Liver (tissue), 9 donors: ENCODE results near the gene SWI5. TPM values are rescaled to one million over a fixed set of nuclear protein-coding genes. Genes with fewer than 3 reads are reported as not detected.

Experiments
- DNase-seq: peaks from one replicate; pipeline ENCODE4 v3.0.0-alpha.2; 2017; ENCODE audit warnings: low spot score
- H3K27ac ChIP-seq, 2 donors: one replicate each; pipeline ENCODE4 v1.7.0; 2013; ENCODE audit warnings: inconsistent platforms in 2 of 2, low read length in 2 of 2, control low read depth in 1 of 2, low read depth in 1 of 2, mild to moderate bottlenecking in 1 of 2
- H3K27me3 ChIP-seq, 4 donors: one replicate each; pipeline versions ENCODE4 v1.6.1 to v1.7.0; 2013; ENCODE audit warnings: low read length in 3 of 4, inconsistent platforms in 1 of 4, mild to moderate bottlenecking in 1 of 4, moderate library complexity in 1 of 4; ENCODE audit not compliant: control insufficient read depth in 4 of 4, insufficient read depth in 4 of 4
- H3K36me3 ChIP-seq, 4 donors: one replicate each; pipeline versions ENCODE4 v1.6.1 to v1.7.0; 2013; ENCODE audit warnings: low read length in 3 of 4, mild to moderate bottlenecking in 3 of 4, low read depth in 1 of 4, moderate library complexity in 1 of 4; ENCODE audit not compliant: control insufficient read depth in 4 of 4, insufficient read depth in 3 of 4
- H3K4me1 ChIP-seq, 4 donors: one replicate each; pipeline versions ENCODE4 v1.6.1 to v1.7.0; 2013; ENCODE audit warnings: low read length in 3 of 4, mild to moderate bottlenecking in 3 of 4, moderate library complexity in 1 of 4; ENCODE audit not compliant: control insufficient read depth in 4 of 4, insufficient read depth in 4 of 4
- H3K4me3 ChIP-seq, 3 donors: one replicate each; pipeline versions ENCODE4 v1.6.1 to v1.7.0; 2013; ENCODE audit warnings: low read length in 3 of 3, control low read depth in 1 of 3, low read depth in 1 of 3, mild to moderate bottlenecking in 1 of 3
- H3K9ac ChIP-seq, 2 donors: one replicate each; pipeline ENCODE4 v1.7.0; 2013; ENCODE audit warnings: low read length in 2 of 2, mild to moderate bottlenecking in 2 of 2, moderate library complexity in 2 of 2, control low read depth in 1 of 2, low read depth in 1 of 2
- H3K9me3 ChIP-seq, 4 donors: one replicate each; pipeline versions ENCODE4 v1.6.1 to v1.7.0; 2013; ENCODE audit warnings: low read length in 3 of 4; ENCODE audit not compliant: control insufficient read depth in 4 of 4
- CTCF ChIP-seq: fragments of 150-350 bp; IDR thresholded peaks from 2 replicates; pipeline ENCODE4 v1.5.1; 2017; ENCODE audit warnings: improper control_type of control experiment, low read depth, low read length; ENCODE audit not compliant: missing input control
- EGR1 ChIP-seq, 2 donors: IDR thresholded peaks; 2 replicates each; pipeline ENCODE4 v1.6.1; 2016 to 2018; ENCODE audit warnings: antibody characterized with exemption in 2 of 2, low read depth in 2 of 2
- FOXA1 ChIP-seq: IDR thresholded peaks from 2 replicates; pipeline ENCODE4 v1.6.1; 2016; ENCODE audit warnings: antibody characterized with exemption
- FOXA2 ChIP-seq: IDR thresholded peaks from 2 replicates; pipeline ENCODE4 v1.6.1; 2016; ENCODE audit warnings: antibody characterized with exemption
- GABPA ChIP-seq, 2 donors: IDR thresholded peaks in 1 of 2; conservative IDR thresholded peaks in 1 of 2; 2 replicates each; pipeline ENCODE4 v1.6.1; 2016; ENCODE audit warnings: antibody characterized with exemption in 2 of 2, mild to moderate bottlenecking in 1 of 2, moderate library complexity in 1 of 2
- HNF4A ChIP-seq, 2 donors: conservative IDR thresholded peaks; 2 replicates each; pipeline ENCODE4 v1.6.1; 2016; ENCODE audit warnings: antibody characterized with exemption in 2 of 2, mild to moderate bottlenecking in 2 of 2
- HNF4G ChIP-seq: IDR thresholded peaks from 2 replicates; pipeline ENCODE4 v1.6.1; 2016; ENCODE audit warnings: antibody characterized with exemption
- NR2F2 ChIP-seq: IDR thresholded peaks from 2 replicates; pipeline ENCODE4 v1.6.1; 2016; ENCODE audit warnings: antibody characterized with exemption
- RAD21 ChIP-seq, 2 donors: IDR thresholded peaks; 2 replicates each; pipeline ENCODE4 v1.6.1; 2016; ENCODE audit warnings: antibody characterized with exemption in 2 of 2, mild to moderate bottlenecking in 2 of 2
- REST ChIP-seq: IDR thresholded peaks from 2 replicates; pipeline ENCODE4 v1.6.1; 2016; ENCODE audit warnings: antibody characterized with exemption, mild to moderate bottlenecking
- RXRA ChIP-seq, 2 donors: IDR thresholded peaks; 2 replicates each; pipeline ENCODE4 v1.6.1; 2017 to 2018; ENCODE audit warnings: antibody characterized with exemption in 2 of 2, mild to moderate bottlenecking in 1 of 2
- SP1 ChIP-seq: IDR thresholded peaks from 2 replicates; pipeline ENCODE4 v1.6.1; 2018; ENCODE audit warnings: antibody characterized with exemption, mild to moderate bottlenecking
- TAF1 ChIP-seq: conservative IDR thresholded peaks from 2 replicates; pipeline ENCODE4 v1.6.1; 2016; ENCODE audit warnings: antibody characterized with exemption, mild to moderate bottlenecking
- YY1 ChIP-seq: IDR thresholded peaks from 2 replicates; pipeline ENCODE4 v1.6.1; 2016; ENCODE audit warnings: antibody characterized with exemption, mild to moderate bottlenecking
- WGBS: extraction: QIAGEN DNeasy Blood & Tissue Kit; methylation state at CpG from one replicate; pipeline ENCODE4 v1.1.7; 2013; 5-methylcytosine and 5-hydroxymethylcytosine counted together
- polyA plus RNA-seq, 2 donors: library from polyadenylated mRNA; stranded (reverse) in 1 of 2; unstranded in 1 of 2; fragments of 200-250 nt in 1 of 2; fragments of >200 nt in 1 of 2; fragmentation: Nextera tagmentation in 1 of 2; extraction: Ambion mirVana in 1 of 2; gene quantifications; one replicate each; pipeline versions ENCODE4 v1.2.1 to v1.2.3, GENCODE V29; 2013 to 2015
- total RNA-seq, 2 donors: library from RNA; depleted of rRNA; stranded (reverse); fragments of >200 nt; gene quantifications; one replicate each; pipeline ENCODE4 v1.2.3, GENCODE V29; 2014
- TF ChIP-seq, protein P1 (sequence below): IDR thresholded peaks from 2 replicates; pipeline ENCODE4 v1.6.1; 2016; ENCODE audit warnings: antibody characterized with exemption
- TF ChIP-seq, protein P2 (sequence below): IDR thresholded peaks from 2 replicates; pipeline ENCODE4 v1.6.1; 2016; ENCODE audit warnings: antibody characterized with exemption
- TF ChIP-seq, protein P3 (sequence below): IDR thresholded peaks from 2 replicates; pipeline ENCODE4 v1.6.1; 2016; ENCODE audit warnings: antibody characterized with exemption
- donor health status: healthy.
- donor health status: healthy.
- donor health status: healthy.
- donor health status: healthy.
- donor health status: healthy.

The SWI5 gene
- total and polyA plus RNA-seq, 4 donors: 10.7 to 34.0 (median 16.2) TPM

GRCh38 chr9:128244837-128245231 is 31.2 kb upstream of the SWI5 start:
- Histone ChIP-seq H3K4me1 (peaks cover 0 to 5% (median under 1%) of the 10 kb centered on the region in 4 donors), H3K9me3 (no peaks in the 10 kb centered on the region), H3K27ac (no peak overlapping the region), H3K36me3 (no peaks in the 10 kb centered on the region), H3K4me3 (no peak overlapping the region), H3K9ac (no peak overlapping the region), H3K27me3 (no peaks in the 10 kb centered on the region)
- 35% methylated on average over 18 of the region's 18 CpGs for WGBS
- TF ChIP-seq GABPA (IDR thresholded peaks at IDR 0.05 in 1 of 2, conservative IDR thresholded peaks at IDR 0.05 in 1 of 2): no peak
- TF ChIP-seq REST: no peak
- TF ChIP-seq SP1: no peak
- no peak for TF ChIP-seq HNF4A (conservative IDR thresholded peaks at IDR 0.05)
- TF ChIP-seq, protein P1, sequence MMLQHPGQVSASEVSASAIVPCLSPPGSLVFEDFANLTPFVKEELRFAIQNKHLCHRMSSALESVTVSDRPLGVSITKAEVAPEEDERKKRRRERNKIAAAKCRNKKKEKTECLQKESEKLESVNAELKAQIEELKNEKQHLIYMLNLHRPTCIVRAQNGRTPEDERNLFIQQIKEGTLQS: no peak
- TF ChIP-seq, protein P2, sequence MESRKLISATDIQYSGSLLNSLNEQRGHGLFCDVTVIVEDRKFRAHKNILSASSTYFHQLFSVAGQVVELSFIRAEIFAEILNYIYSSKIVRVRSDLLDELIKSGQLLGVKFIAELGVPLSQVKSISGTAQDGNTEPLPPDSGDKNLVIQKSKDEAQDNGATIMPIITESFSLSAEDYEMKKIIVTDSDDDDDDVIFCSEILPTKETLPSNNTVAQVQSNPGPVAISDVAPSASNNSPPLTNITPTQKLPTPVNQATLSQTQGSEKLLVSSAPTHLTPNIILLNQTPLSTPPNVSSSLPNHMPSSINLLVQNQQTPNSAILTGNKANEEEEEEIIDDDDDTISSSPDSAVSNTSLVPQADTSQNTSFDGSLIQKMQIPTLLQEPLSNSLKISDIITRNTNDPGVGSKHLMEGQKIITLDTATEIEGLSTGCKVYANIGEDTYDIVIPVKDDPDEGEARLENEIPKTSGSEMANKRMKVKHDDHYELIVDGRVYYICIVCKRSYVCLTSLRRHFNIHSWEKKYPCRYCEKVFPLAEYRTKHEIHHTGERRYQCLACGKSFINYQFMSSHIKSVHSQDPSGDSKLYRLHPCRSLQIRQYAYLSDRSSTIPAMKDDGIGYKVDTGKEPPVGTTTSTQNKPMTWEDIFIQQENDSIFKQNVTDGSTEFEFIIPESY: no peak
- TF ChIP-seq HNF4G: no peak
- TF ChIP-seq, protein P3, sequence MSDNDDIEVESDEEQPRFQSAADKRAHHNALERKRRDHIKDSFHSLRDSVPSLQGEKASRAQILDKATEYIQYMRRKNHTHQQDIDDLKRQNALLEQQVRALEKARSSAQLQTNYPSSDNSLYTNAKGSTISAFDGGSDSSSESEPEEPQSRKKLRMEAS: no peak
- no peak for TF ChIP-seq FOXA1
- TF ChIP-seq TAF1: no peak
- TF ChIP-seq EGR1 (IDR thresholded peaks at IDR 0.05; ENCODE audit: low read depth in 2 of 2): no peak
- no peak for TF ChIP-seq NR2F2
- no peak for TF ChIP-seq RAD21 (IDR thresholded peaks at IDR 0.05)
- no peak for TF ChIP-seq FOXA2
- no peak for DNase-seq

GRCh38 chr9:128245421-128246151 is 30.5 kb upstream of the SWI5 start:
- Histone ChIP-seq H3K27ac (no peak overlapping the region), H3K9me3 (no peaks in the 10 kb centered on the region), H3K4me3 (no peak overlapping the region), H3K27me3 (no peaks in the 10 kb centered on the region), H3K9ac (no peak overlapping the region), H3K4me1 (peaks cover 0 to 5% (median 2%) of the 10 kb centered on the region in 4 donors), H3K36me3 (no peaks in the 10 kb centered on the region)
- WGBS: 71% methylated on average over 13 of the region's 13 CpGs
- TF ChIP-seq FOXA2: no peak
- TF ChIP-seq HNF4A (conservative IDR thresholded peaks at IDR 0.05): no peak
- no peak for TF ChIP-seq SP1
- no peak for TF ChIP-seq REST
- no peak for TF ChIP-seq RXRA (IDR thresholded peaks at IDR 0.05)
- TF ChIP-seq EGR1 (IDR thresholded peaks at IDR 0.05; ENCODE audit: low read depth in 2 of 2): no peak
- no peak for TF ChIP-seq TAF1
- TF ChIP-seq CTCF: no peak
- no peak for TF ChIP-seq FOXA1
- TF ChIP-seq, protein P2: no peak
- TF ChIP-seq HNF4G: no peak
- TF ChIP-seq YY1: no peak
- DNase-seq: no peak
